GM19397 (cell line): ENCODE measurements around the gene SPTBN1.

Experiments used
- ATAC-seq: cut with Tn5 transposase; IDR thresholded peaks from one replicate; pipeline ENCODE4 v1.9.1; 2021; ENCODE audit warnings: mild to moderate bottlenecking, moderate library complexity; ENCODE audit not compliant: unreplicated experiment

SPTBN1 gene

DNA sequence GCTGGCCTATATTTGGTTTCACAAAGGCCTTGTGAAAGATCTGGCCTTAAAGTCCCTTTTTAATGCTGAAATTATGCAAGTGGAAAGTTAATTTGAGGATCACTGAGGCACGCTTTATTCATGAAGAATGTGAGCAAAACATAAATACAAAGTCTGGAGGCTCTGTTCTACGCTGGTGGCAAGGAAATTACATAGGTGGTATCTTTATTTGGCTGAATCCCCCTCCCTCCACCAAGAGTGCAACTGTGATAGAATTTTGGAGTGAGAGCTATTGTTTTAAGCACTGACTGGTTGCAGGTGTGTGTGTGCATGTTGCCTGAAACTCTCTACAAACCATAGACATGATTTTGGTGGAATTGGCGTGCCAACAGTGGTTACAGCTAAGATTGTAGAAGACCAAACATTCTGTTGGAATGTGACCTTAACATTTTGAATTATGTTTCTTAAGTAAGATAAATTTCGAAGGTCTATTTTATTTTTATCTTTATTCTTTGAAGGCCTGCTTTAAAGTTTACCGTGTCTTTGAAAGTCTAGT lies 114.3 kb downstream of the SPTBN1 start:
- ATAC-seq, result no peak

GRCh38 chr2:54570925-54571694 lies 115.0 kb downstream of the SPTBN1 start:
- ATAC-seq, result peak; percentile 56

- ATAC-seq, result no peak
Measured at GRCh38 chr2:54572262-54572635, 116.1 kb downstream of the SPTBN1 start.

- ATAC-seq, result no peak
Measured at GRCh38 chr2:54572636-54573536, 116.8 kb downstream of the SPTBN1 start.

DNA sequence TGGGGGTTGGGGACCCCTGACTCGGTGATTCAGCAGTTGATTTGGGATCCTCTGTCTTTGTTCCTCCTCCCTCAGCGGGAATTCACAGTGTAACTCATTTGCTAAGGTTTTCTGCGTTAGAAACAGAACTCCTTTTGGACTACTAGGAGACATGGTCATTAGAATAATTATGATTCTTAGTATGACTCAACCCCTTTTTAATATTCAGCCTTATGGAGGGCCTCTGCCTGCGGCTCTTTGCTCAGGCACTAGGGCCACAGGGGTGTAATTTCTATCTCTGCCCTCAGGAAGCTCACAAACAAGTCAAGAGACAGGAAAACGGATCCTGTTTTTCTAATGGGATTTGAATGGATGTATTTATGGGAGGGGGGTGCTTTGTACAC lies 117.4 kb downstream of the SPTBN1 start:
- ATAC-seq, result no peak

- no peak for ATAC-seq
Measured at GRCh38 chr2:54574107-54574859, 118.2 kb downstream of the SPTBN1 start.

DNA sequence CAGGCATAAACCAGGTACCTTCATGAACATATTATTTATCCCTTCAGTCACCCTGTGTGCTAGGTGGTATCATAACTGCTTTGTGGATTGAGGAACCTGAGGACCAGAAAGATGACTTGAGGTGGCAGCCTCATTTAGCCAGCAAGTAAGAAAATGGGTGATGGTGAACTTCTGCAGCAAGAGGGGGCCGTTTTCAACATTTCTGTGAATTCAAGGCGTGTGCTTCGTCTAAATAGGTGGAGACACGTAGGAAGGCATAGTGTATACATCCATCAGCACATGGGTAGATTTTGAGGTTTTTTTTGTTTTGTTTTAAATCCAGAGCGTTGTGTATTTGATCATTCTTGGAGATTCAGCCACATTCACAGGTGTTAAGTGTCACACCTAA lies 118.7 kb downstream of the SPTBN1 start:
- no peak for ATAC-seq

DNA sequence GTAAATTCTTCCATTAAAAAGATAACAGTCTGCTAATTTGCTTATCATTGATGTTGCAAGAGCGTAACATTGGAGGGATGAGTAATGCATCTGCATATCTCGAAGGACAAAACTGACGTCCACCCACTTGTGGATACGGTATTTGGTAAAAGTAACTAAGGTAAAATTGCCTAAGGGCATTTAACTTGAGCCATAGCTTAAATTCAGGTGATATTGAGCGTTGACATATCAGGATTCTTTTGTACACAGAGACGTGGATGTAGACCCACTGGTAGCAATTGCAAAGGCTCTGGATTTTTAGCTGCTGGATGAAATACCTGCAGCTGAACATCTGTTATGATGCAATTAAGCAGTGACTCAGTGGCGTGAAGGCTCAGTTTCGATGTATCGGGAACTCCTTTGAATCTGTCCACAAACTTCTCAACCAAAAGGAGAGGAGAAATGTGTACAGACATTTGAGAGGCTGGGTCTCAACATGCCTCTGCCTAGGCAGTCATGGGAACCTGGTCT lies 119.3 kb downstream of the SPTBN1 start:
- no peak for ATAC-seq

GRCh38 chr2:54577035-54577434 lies 120.9 kb downstream of the SPTBN1 start:
- ATAC-seq, result no peak

DNA sequence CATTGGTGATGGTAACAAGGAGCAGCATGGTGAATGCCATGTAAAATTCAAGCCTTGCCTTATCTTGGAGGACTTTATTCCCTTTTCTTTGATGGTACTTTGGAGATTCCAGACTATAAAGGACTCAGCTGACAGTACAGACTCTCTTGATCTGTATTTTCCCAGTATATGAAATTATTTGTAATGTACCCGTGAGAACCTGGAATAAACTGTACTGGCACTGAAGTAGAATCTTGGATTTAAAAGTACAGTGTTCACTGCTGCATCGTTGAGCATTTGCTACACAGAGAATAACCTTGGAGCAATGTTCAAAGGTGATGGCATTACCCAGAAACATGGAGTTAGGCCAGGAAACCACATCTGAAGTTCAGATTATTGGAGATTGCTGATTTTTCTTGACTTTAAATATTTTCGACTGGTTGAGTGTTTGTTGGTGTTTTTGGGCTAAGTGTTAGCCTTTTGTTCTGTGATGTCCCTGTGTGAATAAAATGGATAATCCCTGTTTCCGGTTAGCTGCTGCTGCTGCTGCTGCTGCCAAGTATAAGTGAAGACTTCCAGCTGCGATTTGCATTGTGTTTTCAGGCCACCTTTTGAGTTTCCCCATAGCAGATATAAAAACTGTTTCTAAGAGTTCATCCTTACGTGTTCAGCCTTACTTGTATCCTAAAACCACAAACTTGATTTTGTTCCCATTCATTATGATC lies 122.0 kb downstream of the SPTBN1 start:
- ATAC-seq, result no peak

- ATAC-seq, result no peak
Measured at GRCh38 chr2:54578648-54579045, 122.5 kb downstream of the SPTBN1 start.

DNA sequence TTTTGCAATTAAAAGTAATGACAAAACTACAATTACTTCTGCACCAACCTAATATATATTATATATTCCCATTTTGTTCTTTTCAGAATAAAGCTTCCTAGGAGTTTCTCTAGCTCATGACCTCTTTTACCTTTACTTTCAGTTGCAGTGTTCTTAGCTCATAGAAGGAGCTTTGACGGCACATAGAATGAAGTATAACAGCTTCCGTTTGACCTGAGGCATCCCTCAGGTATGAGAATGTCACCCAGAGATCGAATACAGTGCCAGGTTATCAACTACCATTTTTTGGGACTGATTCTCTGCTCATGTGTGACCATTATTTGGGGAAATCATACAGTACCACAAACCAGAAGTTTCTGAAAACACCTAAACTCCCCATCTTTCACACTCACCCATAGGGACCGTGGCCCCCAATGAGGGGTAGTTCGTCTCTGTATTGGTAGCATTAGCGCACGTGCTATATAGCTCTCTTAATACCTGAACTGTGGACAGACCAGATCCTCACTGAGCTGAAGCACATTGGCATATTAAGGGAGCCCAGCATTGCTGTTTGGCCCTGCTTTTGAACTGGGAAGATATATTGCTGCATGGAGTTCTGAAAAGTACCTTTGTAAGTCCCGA lies 123.0 kb downstream of the SPTBN1 start:
- ATAC-seq, result no peak

DNA sequence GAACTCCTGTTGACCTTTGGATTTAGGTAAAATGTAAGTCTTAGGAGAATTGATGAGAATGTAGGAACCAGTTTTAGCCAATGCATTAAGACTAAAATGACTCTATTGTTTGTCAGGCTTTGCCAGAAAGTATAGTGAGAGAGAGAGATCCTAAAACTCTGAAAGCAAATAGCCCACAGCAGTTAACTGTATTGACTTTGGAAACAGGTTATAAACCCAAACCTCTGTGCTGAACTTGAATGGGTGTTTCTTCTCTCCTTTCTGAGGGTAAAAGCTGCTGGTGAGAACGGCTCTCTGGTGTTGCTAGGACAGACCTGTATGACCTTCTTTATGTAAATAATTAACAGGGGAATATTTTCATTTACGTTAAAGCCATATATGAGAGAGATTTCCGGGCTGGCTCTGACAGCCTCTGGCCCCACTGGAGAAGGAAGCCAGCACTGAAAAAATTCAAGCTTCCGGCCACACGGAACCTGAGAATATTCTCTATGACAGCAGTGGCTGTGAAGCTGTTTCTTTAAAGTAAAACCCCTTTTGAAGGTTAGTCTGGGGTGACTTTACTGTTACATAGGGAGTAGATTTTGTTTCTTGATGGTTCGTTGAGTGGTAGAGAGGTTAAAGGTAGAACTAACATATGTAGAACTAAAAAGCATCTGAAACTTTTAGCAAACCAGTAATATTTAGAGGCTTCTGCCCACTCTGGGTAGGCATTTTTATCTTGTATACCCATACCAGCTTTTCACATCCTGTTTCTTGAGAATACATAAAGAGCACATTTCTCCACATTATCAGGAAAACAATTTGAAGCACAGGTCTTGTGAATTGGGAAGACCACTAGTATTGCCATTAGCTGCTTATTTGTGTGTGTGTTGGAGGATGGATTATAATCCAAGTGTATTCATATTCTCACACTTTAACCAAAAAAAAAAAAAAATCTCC lies 123.8 kb downstream of the SPTBN1 start:
- peak; percentile 81 for ATAC-seq

DNA sequence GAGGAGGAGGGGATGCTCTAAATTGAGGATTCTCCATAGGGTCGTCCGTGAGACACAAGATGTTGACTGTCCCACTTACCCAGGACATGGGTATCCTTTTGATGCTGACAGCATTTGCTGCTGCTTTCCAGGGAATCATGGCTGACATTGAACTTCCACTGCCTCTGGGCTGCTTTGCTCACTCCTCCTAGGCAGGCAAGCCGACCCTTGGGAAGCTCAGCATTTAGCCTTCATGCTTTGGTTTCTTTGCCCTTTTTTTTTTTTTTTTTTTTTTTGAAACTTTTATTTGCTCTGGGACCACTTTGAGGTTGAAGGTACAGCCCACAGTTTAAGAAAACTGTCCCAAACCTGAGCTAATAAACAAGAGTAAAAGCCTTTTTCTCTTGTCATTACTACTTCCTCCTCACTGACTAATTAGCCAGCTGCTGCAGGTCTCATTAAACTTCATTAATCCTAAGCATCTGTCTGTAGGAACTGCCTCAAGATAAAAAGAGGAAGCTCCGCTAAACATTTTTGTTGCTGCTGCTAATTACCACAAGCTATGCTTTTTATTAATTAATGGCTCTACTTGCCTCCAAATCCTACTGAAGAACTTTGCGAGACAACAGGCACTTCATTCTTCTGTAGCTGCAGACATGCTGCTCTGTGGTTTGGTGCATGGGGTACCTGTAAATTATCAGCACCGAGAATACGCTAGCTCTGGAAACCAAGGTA lies 125.4 kb downstream of the SPTBN1 start:
- no peak for ATAC-seq

DNA sequence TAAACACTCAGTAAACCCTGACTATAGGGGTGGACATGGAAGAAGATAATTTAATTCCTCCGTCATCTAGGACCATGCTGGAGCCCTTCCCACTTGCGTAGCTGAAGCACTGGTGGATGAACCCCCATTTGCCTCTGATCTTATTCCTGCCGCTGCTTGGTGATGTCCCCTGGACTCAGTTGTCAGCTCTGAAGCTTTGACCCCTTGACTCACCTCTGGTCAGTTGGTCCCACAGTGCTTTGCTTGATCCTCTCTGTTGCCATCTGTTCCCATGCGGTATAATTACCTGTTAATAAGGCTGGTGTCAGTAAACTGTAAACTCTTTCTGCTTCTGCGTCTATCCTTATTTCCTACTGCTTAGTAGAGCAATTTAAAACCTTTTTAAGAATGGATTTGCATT lies 126.9 kb downstream of the SPTBN1 start:
- ATAC-seq, result no peak

DNA sequence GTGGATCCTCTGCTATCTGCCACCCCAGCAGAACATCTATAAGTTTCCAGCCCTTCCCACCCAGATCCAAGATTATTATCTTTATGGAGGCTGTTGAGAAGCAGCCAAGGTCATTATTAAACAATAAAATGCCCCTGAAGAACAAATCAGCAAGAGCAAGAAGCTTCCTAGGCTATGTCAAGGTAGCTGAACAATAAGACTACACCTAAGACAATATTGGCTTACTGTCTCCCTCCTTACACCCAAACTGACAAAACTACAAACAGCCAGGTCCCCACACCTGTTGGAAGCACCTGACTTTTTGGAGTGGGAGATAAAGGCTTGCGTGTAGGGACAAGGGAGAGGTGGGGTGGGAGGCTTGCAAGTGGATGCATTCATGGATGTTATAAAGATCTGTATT lies 128.5 kb downstream of the SPTBN1 start:
- no peak for ATAC-seq

GRCh38 chr2:54585136-54585733 lies 129.1 kb downstream of the SPTBN1 start:
- no peak for ATAC-seq

GRCh38 chr2:54586062-54586461 lies 129.9 kb downstream of the SPTBN1 start:
- no peak for ATAC-seq
